ENCODE results near the gene TMEM139. TPM values are rescaled to one million over a fixed set of nuclear protein-coding genes. Genes with fewer than 3 reads are reported as not detected.
"Not testable (repeated sequence)": the region's sequence is repeated elsewhere in the genome, so short reads cannot be mapped to it uniquely, and the experiment has no call there.

The TMEM139 gene
- total RNA-seq, 1 experiment from 2014 or later, result not detected

GRCh38 chr7:143258831-143259230 lies 25.9 kb upstream of the TMEM139 start:
- peak; percentile 18 for DNase-seq (ENCODE audit: low read depth)

GRCh38 chr7:143259765-143260164 lies 25.0 kb upstream of the TMEM139 start:
- no peak for DNase-seq (ENCODE audit: low read depth)

GRCh38 chr7:143261901-143262300 lies 22.9 kb upstream of the TMEM139 start:
- no peak for DNase-seq (ENCODE audit: low read depth)

GRCh38 chr7:143263266-143264195 lies 21.2 kb upstream of the TMEM139 start, which contains the start of gene GSTK1:
GSTK1 (plus strand) TSS chr7:143263441; CDS start chr7:143263514, 73 bp downstream.
- peak; percentile 72 for DNase-seq (ENCODE audit: low read depth)

- DNase-seq (ENCODE audit: low read depth), result not testable (repeated sequence)
Observed at GRCh38 chr7:143264196-143264568, 20.6 kb upstream of the TMEM139 start.

GRCh38 chr7:143265017-143265693 lies 19.6 kb upstream of the TMEM139 start:
- DNase-seq (ENCODE audit: low read depth), result no peak

GRCh38 chr7:143269251-143269650 lies 15.5 kb upstream of the TMEM139 start:
- DNase-seq (ENCODE audit: low read depth), result no peak

GRCh38 chr7:143271240-143271639 lies 13.5 kb upstream of the TMEM139 start:
- DNase-seq (ENCODE audit: low read depth), result no peak

- no peak for DNase-seq (ENCODE audit: low read depth)
Observed at GRCh38 chr7:143272871-143273270, 11.9 kb upstream of the TMEM139 start.

GRCh38 chr7:143279186-143280098 lies 5.3 kb upstream of the TMEM139 start:
- peak; percentile 82 for DNase-seq (ENCODE audit: low read depth)

GRCh38 chr7:143280160-143280559 lies 4.6 kb upstream of the TMEM139 start:
- DNase-seq (ENCODE audit: low read depth), result no peak

GRCh38 chr7:143280566-143280965 lies 4.2 kb upstream of the TMEM139 start:
- no peak for DNase-seq (ENCODE audit: low read depth)

GRCh38 chr7:143281529-143281928 lies 3.2 kb upstream of the TMEM139 start:
- no peak for DNase-seq (ENCODE audit: low read depth)

GRCh38 chr7:143282124-143282523 lies 2.6 kb upstream of the TMEM139 start:
- DNase-seq (ENCODE audit: low read depth), result no peak

- no peak for DNase-seq (ENCODE audit: low read depth)
Observed at GRCh38 chr7:143283381-143283780, 1.4 kb upstream of the TMEM139 start.

GRCh38 chr7:143285470-143285778 lies 666 bp downstream of the TMEM139 start:
- DNase-seq (ENCODE audit: low read depth), result no peak

- no peak for DNase-seq (ENCODE audit: low read depth)
Observed at GRCh38 chr7:143285806-143286521, 1.2 kb downstream of the TMEM139 start.

GRCh38 chr7:143286522-143286890 lies 1.7 kb downstream of the TMEM139 start:
- DNase-seq (ENCODE audit: low read depth), result no peak

GRCh38 chr7:143287339-143287934 lies 2.7 kb downstream of the TMEM139 start:
- DNase-seq (ENCODE audit: low read depth), result no peak

GRCh38 chr7:143287935-143288826 lies 3.4 kb downstream of the TMEM139 start, which contains the start of gene CASP2:
CASP2 (plus strand) TSS chr7:143288351; CDS start chr7:143288456, 105 bp downstream.
- peak; percentile 98 for DNase-seq (ENCODE audit: low read depth)

Measured in LHCN-M2 (cell line).